22Rv1 (cell line): ENCODE measurements around the gene RNF8.

Experiments used
- H3K27ac ChIP-seq: fragments of 450-650 bp; 2 replicates; pipeline ENCODE4 v1.5.1; 2017
- ZFX ChIP-seq: fragments of 450-650 bp; IDR thresholded peaks from 2 replicates; pipeline ENCODE4 v1.6.1; 2017; ENCODE audit warnings: antibody characterized with exemption, borderline replicate concordance
- TF ChIP-seq, protein P1 (sequence below): fragments of 450-650 bp; IDR thresholded peaks from 2 replicates; pipeline ENCODE4 v1.5.1; 2017; ENCODE audit warnings: mild to moderate bottlenecking

Gene RNF8

DNA sequence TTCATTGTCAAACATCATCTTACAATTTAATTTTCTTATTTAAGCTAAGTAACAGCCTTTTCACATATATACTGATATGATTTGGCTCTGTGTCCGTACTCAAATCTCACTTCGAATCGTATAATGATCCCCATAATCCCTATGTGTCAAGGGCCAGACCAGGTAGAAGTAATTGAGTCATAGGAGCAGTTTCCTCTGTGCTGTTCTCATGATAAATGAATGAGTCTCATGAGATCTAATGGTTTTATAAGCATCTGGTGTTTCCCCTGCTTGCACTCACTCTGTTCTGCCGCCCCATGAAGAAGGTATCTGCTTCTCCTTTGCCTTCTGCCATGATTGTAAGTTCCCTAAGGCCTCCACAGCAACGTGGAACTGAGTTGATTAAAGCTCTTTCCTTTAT lies 54.2 kb downstream of the RNF8 start:
- TF ChIP-seq, protein P1, sequence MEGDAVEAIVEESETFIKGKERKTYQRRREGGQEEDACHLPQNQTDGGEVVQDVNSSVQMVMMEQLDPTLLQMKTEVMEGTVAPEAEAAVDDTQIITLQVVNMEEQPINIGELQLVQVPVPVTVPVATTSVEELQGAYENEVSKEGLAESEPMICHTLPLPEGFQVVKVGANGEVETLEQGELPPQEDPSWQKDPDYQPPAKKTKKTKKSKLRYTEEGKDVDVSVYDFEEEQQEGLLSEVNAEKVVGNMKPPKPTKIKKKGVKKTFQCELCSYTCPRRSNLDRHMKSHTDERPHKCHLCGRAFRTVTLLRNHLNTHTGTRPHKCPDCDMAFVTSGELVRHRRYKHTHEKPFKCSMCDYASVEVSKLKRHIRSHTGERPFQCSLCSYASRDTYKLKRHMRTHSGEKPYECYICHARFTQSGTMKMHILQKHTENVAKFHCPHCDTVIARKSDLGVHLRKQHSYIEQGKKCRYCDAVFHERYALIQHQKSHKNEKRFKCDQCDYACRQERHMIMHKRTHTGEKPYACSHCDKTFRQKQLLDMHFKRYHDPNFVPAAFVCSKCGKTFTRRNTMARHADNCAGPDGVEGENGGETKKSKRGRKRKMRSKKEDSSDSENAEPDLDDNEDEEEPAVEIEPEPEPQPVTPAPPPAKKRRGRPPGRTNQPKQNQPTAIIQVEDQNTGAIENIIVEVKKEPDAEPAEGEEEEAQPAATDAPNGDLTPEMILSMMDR: no peak
- TF ChIP-seq ZFX: no peak
- H3K27ac ChIP-seq: no peak overlapping the region

DNA sequence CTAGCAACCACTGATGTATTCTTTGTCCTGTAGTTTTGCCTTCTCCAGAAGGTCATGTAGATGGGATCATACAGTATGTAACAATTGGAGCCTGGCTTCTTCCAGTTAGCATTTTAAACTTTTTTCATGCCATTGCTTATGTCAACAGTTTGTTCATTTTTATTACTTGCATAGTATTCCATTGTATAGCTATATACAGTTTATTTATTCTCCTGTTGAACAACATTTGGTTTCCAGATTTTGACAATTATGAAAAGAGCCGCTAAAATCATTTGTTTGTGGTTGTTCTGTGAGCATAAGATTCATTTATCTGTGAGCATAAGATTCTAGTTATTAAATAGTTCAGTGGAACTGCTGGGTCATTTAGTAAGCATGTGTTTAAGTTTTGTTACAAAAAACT lies 55.7 kb downstream of the RNF8 start:
- H3K27ac ChIP-seq: no peak overlapping the region
- TF ChIP-seq, protein P1: no peak
- TF ChIP-seq ZFX: no peak

DNA sequence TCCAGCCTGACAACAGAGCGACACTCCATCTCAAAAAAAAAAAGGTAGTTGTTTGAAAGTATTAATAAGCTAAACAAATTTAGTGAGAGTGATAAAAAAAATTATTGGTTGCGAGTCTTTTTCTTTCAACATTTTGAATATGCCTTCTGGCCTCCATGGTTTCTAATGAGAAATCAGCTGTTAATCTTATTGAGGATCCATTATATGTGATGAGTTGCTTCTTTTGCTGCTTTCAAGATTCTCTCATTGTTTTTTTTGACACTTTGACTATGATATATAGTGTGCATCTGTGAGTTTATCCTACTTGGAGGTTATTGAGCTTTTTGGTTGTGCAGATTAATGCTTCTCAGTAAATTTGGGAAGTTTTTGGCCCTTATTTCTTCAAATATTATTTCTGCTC lies 63.6 kb downstream of the RNF8 start:
- TF ChIP-seq, protein P1: no peak
- TF ChIP-seq ZFX: no peak
- H3K27ac ChIP-seq: no peak overlapping the region

DNA sequence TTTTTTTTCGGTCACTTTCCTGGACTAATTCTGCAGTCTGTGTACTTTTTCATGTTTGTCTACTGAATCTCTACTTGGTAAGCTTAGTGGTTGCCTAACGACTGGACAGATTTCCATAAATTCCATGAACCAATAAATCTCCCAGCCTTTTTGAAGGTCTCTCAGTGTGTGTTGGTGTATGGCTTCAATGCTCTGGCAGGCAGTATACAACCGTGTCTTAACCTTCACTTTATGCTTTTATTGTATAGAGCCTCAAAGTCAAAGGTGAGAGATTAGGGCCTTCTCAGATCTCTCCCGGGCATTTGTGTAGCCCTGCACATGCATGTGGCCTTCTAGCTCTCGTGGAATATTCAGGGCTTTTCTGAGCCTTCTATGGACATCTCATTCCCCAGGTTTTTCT lies 64.9 kb downstream of the RNF8 start:
- TF ChIP-seq ZFX: no peak
- TF ChIP-seq, protein P1: no peak
- no peak overlapping the region for H3K27ac ChIP-seq

DNA sequence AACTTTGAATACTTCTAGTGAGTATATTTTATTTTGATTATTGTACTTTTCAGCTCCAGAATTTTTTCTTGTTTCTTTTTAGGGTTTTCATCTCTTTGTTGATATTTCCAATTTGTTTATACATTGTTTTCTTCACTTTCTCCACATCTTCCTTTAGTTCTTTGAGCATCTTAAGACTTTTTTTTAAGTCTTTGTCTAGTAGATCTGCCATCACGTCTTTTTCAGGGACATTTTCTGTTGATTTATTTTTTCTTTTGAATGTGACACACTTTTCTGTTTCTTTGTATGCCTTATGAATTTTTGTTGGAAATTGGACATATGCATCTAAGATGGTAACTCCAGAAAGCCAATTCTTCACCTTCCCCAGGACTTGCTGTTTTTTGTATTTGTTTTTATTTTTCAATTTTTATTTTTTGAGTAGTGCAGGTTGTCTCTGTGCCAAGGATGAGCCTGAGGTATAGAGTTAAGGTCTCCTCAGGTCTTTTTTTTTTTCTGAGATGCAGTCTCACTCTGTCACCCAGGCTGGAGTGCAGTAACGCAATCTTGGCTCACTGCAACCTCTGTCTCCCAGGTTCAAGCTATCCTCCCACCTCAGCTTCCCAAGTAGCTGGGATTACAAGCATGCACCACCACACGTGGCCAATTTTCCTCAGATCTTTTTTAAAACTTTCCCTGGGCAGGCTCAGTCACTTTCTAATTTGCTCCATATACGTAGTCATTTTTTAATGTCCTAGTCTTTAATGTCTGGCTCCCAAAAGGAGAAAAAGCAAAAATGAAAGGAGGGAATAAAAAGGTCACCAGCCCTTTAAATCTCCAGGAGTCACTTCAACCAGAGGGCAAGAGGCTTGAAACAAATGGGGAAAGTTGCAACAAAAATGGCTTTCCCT lies 72.5 kb downstream of the RNF8 start:
- TF ChIP-seq, protein P1: no peak
- TF ChIP-seq ZFX: no peak
- no peak overlapping the region for H3K27ac ChIP-seq

DNA sequence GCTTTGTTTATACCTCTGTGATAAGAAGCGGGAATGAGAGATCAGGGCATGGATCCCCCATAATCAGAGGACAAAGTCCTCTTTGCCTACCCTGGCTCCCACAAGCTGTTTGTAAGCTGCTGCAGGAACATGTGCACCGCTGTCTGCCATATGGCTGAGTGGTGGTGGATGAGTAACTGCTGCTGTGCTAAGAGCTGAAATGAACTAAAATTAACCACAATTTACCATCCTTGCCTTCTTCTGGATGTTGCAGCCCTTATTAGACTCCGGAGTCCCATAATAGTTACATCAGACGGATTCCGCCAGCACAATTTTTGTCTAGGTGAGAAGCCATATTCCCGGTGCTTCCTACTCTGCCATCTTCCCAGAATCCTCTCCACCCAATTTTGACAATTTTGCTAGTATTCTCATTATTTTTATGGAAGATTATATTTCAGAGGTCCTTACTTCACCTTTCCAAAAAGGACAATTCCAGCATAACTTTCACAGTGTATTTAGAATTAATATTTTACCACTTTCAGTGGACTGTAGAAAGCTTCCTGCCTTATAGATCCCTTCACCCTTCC lies 73.2 kb downstream of the RNF8 start:
- TF ChIP-seq, protein P1: no peak
- no peak for TF ChIP-seq ZFX
- no peak overlapping the region for H3K27ac ChIP-seq

DNA sequence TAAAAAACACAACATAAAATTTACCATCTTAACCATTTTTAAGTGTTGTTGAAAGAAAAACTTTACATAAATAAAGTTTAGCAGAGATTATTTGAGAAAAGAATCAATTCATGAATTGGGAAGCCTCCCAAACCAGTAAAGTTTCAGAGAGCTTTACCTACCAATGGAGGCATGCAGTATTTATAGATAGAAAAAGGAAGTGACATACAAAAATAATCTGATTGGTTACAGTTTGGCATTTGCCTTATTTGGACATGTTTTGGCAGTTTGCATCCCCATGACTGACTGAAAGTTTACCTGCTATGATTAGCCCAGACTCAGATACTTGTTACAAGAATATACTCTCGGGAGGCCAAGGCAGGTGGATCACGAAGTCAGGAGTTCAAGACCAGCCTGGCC lies 75.6 kb downstream of the RNF8 start:
- H3K27ac ChIP-seq: no peak overlapping the region
- TF ChIP-seq ZFX: no peak
- TF ChIP-seq, protein P1: no peak
